GM10266 (cell line): ENCODE results near the gene SSUH2.

Experiments
- DNase-seq: peaks from one replicate; pipeline ENCODE4 v3.0.0; 2012; ENCODE audit errors: extremely low spot score
- TF ChIP-seq, protein P1 (sequence below): IDR thresholded peaks from 2 replicates; pipeline ENCODE4 v1.5.1; 2012; ENCODE audit warnings: mild to moderate bottlenecking, low read depth; ENCODE audit not compliant: control insufficient read depth, insufficient read depth; ENCODE audit errors: missing control alignments

Gene SSUH2

DNA sequence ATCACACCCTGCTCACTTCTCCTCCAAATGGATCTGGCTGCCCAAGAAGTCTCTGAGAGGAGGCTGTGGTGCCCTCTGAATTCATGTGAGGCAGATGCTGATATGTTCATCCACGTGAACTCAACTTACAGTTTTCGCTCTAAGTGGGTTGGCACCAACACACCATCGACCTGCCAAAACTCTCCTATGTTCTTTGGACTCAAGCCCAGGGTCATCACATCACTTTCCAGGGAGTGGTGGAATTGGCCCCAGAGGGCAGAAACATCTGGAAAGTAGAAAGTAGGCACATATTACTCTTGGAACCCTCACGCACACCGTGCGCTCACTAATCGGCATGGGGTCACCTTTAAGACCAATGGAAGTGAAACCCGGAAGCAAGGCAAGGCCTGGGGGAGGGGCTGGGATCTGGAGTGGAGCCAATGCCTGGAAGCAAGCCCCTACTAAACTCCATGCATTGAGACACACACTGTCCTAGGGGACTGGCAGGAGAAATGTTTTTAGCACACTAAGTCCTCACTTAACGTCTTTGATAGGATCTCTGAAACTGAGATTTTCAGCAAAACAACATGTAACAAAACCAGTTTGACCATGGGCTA is 41.4 kb downstream of the SSUH2 start:
- no peak for DNase-seq
- TF ChIP-seq, protein P1, sequence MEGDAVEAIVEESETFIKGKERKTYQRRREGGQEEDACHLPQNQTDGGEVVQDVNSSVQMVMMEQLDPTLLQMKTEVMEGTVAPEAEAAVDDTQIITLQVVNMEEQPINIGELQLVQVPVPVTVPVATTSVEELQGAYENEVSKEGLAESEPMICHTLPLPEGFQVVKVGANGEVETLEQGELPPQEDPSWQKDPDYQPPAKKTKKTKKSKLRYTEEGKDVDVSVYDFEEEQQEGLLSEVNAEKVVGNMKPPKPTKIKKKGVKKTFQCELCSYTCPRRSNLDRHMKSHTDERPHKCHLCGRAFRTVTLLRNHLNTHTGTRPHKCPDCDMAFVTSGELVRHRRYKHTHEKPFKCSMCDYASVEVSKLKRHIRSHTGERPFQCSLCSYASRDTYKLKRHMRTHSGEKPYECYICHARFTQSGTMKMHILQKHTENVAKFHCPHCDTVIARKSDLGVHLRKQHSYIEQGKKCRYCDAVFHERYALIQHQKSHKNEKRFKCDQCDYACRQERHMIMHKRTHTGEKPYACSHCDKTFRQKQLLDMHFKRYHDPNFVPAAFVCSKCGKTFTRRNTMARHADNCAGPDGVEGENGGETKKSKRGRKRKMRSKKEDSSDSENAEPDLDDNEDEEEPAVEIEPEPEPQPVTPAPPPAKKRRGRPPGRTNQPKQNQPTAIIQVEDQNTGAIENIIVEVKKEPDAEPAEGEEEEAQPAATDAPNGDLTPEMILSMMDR, result no peak

DNA sequence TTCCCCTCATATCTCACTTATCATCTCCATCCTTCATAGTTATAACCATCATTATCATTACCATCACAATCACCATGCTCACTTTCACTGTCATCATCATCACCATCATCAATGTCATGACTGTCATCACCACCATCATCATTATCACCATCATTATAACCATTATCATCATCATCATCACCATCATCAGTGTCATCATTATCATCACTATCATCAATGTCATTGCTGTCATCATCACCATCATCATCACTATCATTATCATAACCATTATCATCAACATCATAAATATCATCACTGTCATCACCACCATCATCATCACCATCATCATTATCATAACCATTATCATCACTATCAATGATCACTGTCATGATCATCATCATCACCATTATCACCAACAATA is 44.1 kb downstream of the SSUH2 start:
- DNase-seq, result no peak
- TF ChIP-seq, protein P1, result no peak

DNA sequence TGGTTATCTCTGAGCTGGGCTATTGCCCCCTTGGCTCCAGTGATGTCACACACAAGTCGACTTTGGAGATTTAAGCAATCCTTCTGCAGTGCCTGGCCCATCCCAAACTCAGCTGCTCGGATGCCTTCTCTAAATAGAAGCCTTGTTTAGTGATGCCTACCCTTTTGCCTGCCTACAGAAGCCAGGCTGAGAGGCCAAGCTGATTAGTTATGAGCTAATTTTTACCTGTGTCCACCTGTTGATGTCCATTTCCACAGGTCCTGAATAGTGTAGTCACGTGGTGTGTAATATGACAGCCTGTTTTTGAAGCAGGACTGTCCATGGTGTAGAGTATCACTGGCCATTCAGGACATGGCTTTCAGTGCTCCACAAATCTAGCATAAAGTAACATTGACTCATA is 45.5 kb downstream of the SSUH2 start:
- TF ChIP-seq, protein P1, result no peak
- DNase-seq, result no peak

DNA sequence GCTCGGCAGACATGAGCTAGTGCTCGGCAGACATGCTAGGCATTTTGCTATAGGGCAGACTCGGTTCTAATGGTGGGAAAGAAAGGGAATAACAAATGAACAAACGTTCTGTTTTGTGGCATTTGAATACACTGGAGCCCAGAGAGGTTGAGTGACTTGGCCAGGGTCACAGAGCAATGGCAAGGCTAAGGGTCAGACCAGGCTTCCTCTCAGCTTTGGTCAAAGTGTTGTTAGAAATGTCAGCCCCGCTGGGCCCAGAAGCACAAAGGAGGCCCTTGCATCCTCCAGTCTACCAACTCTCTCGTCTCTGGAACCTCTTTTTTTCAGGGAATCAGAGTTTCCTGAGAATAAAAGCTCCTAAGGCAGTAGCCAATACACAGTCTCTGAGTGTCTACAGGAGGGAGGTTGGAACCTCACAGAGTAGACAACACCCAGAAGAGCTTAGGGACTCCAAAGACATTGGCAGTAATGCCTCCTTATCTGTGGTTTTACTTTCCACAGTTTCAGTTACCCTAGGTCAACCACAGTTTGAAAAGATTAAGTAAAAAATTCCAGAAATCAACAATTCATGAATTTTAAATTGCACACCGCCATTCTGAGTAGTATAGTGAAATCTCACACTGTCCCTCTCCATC is 47.3 kb downstream of the SSUH2 start:
- DNase-seq, result no peak
- TF ChIP-seq, protein P1, result no peak

DNA sequence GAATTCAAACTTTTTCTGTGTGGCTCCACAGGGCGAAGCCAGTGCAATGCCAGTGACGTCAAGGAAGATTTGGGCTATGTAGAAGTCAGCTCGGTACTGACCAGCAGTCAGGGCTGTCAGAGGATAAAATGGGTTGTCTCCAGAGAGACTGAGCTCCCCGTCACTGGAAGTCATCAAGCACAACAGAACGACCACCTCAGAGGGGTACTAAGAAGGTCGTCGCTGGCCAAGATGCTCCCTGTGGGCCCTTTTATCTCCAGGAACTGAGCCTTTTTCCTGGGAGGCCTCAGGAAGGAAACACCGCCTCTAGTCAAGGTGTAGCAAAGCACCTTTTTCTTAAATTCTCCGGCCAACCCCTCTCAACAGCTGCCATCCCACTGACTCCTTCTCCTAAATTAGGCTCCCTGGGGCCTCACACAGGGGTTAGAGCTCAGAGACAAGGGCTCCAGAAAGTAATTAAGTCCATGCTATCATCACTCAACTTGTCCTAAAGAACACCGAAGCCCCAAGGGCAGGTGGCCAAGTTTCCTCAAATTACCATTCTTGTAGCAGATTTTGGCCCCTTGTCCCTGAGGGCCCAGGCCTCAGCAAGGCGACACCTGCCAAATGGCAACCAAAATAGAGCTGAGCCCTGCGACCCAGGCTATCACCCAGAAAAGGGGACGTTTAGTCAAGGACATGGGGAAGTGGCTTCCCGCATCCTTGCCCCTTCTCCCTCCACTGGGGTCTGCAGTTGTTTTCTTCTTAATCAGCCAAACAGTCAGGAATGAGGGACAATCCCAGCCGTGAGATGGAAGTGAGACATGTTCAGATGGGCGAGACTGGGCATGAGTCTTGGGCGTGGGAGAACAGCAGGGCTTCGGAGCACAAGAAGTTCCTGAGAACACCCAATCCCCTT is 48.0 kb downstream of the SSUH2 start:
- TF ChIP-seq, protein P1, result no peak
- DNase-seq, result no peak

DNA sequence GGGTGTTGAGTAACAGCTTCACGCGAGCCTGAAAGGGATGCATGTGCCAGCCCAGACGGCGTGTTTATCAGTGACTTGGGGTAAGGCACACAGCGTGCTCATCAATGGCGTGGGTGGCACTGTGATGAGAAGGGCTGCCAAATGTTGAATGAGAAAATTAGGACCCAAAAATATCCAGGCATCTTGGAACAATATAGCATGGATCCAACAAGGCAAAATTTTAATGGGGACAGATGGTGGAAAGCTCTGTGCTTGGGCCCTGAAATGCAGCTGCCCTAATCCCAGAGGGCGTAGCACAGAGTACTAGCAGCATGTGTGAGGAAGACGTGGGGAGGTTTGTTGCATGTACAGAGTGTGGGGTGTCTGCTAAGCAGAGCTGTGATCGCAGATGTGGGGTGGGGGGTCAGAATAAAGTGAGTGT is 48.9 kb downstream of the SSUH2 start:
- TF ChIP-seq, protein P1, result no peak
- DNase-seq, result no peak
